HepG2 (cell line): Measurements from ENCODE around the gene GDPD1. TPM values are rescaled to one million over a fixed set of nuclear protein-coding genes. Genes with fewer than 3 reads are reported as not detected.

ENCODE experiments used
- ARNTL ChIP-seq: sonication (generic); formaldehyde crosslinking; IDR thresholded peaks from 2 replicates; pipeline ENCODE4 v1.4.0; 2020; ENCODE audit warnings: mild to moderate bottlenecking, missing genetic modification reagents
- ATF7-NPFF ChIP-seq: sonication (generic); formaldehyde crosslinking; IDR thresholded peaks from 2 replicates; pipeline ENCODE4 v1.8.1; 2023; ENCODE audit warnings: mild to moderate bottlenecking, low read depth, missing genetic modification reagents, moderate library complexity
- EP300 ChIP-seq, 3 experiments: sonication (generic) in 1 of 3; formaldehyde crosslinking in 1 of 3; IDR thresholded peaks; 2 replicates each; pipeline versions ENCODE4 v1.5.1 to v1.6.1; 2011 to 2020; ENCODE audit warnings: low read depth in 2 of 3, low read length in 2 of 3, borderline replicate concordance in 1 of 3, improper control_type of control experiment in 1 of 3, mild to moderate bottlenecking in 1 of 3, missing genetic modification reagents in 1 of 3, moderate library complexity in 1 of 3
- FOSL1 ChIP-seq: sonication (generic); formaldehyde crosslinking; IDR thresholded peaks from 2 replicates; pipeline ENCODE4 v1.9.0; 2021; ENCODE audit warnings: missing genetic modification reagents, borderline replicate concordance
- FOXK2 ChIP-seq: fragments of 450-650 bp; IDR thresholded peaks from 2 replicates; pipeline ENCODE4 v1.6.1; 2016
- HMG20A ChIP-seq: IDR thresholded peaks from 2 replicates; pipeline ENCODE4 v1.6.1; 2016; ENCODE audit warnings: borderline replicate concordance
- HMGA1 ChIP-seq: sonication (generic); formaldehyde crosslinking; conservative IDR thresholded peaks from 2 replicates; pipeline ENCODE4 v1.4.0; 2020; ENCODE audit warnings: missing genetic modification reagents
- IRX3 ChIP-seq: sonication (generic); formaldehyde crosslinking; IDR thresholded peaks from 2 replicates; pipeline ENCODE4 v1.8.1; 2023; ENCODE audit warnings: mild to moderate bottlenecking, low read depth, missing genetic modification reagents, borderline replicate concordance
- MAFK ChIP-seq, 2 experiments: IDR thresholded peaks in 1 of 2; conservative IDR thresholded peaks in 1 of 2; 2 replicates each; pipeline ENCODE4 v1.6.1; 2011; ENCODE audit warnings: improper control_type of control experiment in 2 of 2, low read length in 2 of 2
- MAZ ChIP-seq, 2 experiments: sonication (generic) in 1 of 2; formaldehyde crosslinking in 1 of 2; IDR thresholded peaks; 2 replicates each; pipeline versions ENCODE4 v1.5.0 to v1.6.1; 2012 to 2020; ENCODE audit warnings: low read depth in 2 of 2, mild to moderate bottlenecking in 2 of 2, borderline replicate concordance in 1 of 2, improper control_type of control experiment in 1 of 2, low read length in 1 of 2, missing genetic modification reagents in 1 of 2, moderate library complexity in 1 of 2
- MXD4 ChIP-seq: IDR thresholded peaks from 2 replicates; pipeline ENCODE4 v1.6.1; 2016; ENCODE audit warnings: mild to moderate bottlenecking, missing biosample characterization, missing genetic modification reagents
- NPAS2 ChIP-seq: sonication (generic); formaldehyde crosslinking; IDR thresholded peaks from 2 replicates; pipeline ENCODE4 v1.8.0; 2022; ENCODE audit warnings: mild to moderate bottlenecking, missing genetic modification reagents, borderline replicate concordance
- RXRB ChIP-seq: IDR thresholded peaks from 2 replicates; pipeline ENCODE4 v1.6.1; 2016; ENCODE audit warnings: borderline replicate concordance, missing genetic modification reagents, missing compliant biosample characterization
- ZNF121 ChIP-seq: sonication (generic); formaldehyde crosslinking; IDR thresholded peaks from 2 replicates; pipeline ENCODE4 v1.5.0; 2020; ENCODE audit warnings: mild to moderate bottlenecking, missing genetic modification reagents
- ZNF335 ChIP-seq: sonication (generic); formaldehyde crosslinking; IDR thresholded peaks from 2 replicates; pipeline ENCODE4 v1.4.0; 2020; ENCODE audit warnings: missing genetic modification reagents
- ZNF350 ChIP-seq: sonication (generic); formaldehyde crosslinking; IDR thresholded peaks from 2 replicates; pipeline ENCODE4 v1.4.0; 2020; ENCODE audit warnings: mild to moderate bottlenecking, low read depth, missing genetic modification reagents, borderline replicate concordance
- ZNF432 ChIP-seq: sonication (generic); formaldehyde crosslinking; IDR thresholded peaks from 2 replicates; pipeline ENCODE4 v1.5.0; 2020; ENCODE audit warnings: missing genetic modification reagents, mild to moderate bottlenecking, borderline replicate concordance
- ZNF569 ChIP-seq: sonication (generic); formaldehyde crosslinking; IDR thresholded peaks from 2 replicates; pipeline ENCODE4 v1.5.0; 2020; ENCODE audit warnings: mild to moderate bottlenecking, missing genetic modification reagents, moderate library complexity, borderline replicate concordance
- ZSCAN31 ChIP-seq: sonication (generic); formaldehyde crosslinking; IDR thresholded peaks from 2 replicates; pipeline ENCODE4 v1.5.0; 2020; ENCODE audit warnings: low read depth, mild to moderate bottlenecking, missing genetic modification reagents
- polyA plus RNA-seq, 8 experiments: library from polyadenylated mRNA; depleted of rRNA in 3 of 8; stranded (reverse) in 7 of 8; unstranded in 1 of 8; fragments of >200 nt; fragmentation: Illumina TruSeq in 4 of 8; extraction: Trizol in 4 of 8; gene quantifications; 2 replicates each; pipeline versions ENCODE4 v1.2.1 to v1.2.3, GENCODE V29; 2011 to 2016; ENCODE audit warnings: low read depth in 4 of 8, missing spikeins in 1 of 8, mixed read lengths in 1 of 8; ENCODE audit not compliant: insufficient read depth in 1 of 8
- total RNA-seq, 5 experiments: library from RNA; depleted of rRNA; stranded (reverse); fragments of >200 nt; fragmentation: Illumina TruSeq; extraction: Trizol; gene quantifications; 2 replicates each; pipeline ENCODE4 v1.2.3, GENCODE V29; 2016; ENCODE audit warnings: low read depth in 1 of 5
- TF ChIP-seq, protein P1 (sequence below): sonication (generic); formaldehyde crosslinking; IDR thresholded peaks from 2 replicates; pipeline ENCODE4 v1.4.0; 2020; ENCODE audit warnings: missing genetic modification reagents, borderline replicate concordance
- TF ChIP-seq, protein P2 (sequence below): sonication (generic); formaldehyde crosslinking; IDR thresholded peaks from 2 replicates; pipeline ENCODE4 v1.4.0; 2020; ENCODE audit warnings: mild to moderate bottlenecking, missing genetic modification reagents
- TF ChIP-seq, protein P3 (sequence below): sonication (generic); formaldehyde crosslinking; IDR thresholded peaks from 2 replicates; pipeline ENCODE4 v1.5.1; 2020; ENCODE audit warnings: mild to moderate bottlenecking, missing genetic modification reagents, borderline replicate concordance

GDPD1 gene
- total and polyA plus RNA-seq, 2 of the 13 experiments (the other 11 are each of a cell fraction or from before 2014, with no cell fraction given): 6.0 to 7.7 TPM

DNA sequence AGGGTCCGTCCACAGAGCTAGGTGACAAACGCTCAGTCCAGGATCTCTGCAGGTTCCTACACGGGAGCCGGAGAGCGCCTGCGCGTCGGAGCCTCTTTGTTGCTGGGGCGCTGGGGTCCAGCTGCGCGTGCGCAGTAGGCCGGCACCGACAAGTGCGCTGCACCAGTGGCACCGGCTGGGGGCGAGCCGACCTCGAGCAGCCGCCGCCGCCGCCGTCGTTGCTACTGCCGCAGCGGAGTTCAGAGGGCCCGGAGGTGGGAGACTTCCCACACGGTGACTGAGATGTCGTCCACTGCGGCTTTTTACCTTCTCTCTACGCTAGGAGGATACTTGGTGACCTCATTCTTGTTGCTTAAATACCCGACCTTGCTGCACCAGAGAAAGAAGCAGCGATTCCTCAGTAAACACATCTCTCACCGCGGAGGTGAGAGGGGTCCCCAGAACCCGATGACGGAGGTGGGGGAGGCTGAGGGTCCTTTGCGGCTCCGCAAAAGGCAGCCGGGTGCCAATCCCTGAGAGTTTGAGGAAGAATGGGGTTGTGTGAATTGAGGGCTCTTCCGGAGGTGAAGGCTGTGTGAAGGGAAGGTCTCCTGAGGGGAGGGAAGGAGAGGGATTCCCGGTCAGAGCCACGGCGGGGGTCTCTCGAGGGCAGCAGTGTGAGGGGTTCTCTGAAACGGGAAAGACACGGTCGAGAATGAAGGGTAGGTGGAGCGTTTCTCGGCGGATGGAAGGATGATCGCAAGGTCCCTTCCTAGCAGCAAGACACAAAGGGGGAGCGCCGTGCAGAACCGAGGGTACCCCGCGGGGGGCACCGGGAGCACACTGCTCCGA lies at the start of gene GDPD1 (continued):
- TF ChIP-seq, protein P1, sequence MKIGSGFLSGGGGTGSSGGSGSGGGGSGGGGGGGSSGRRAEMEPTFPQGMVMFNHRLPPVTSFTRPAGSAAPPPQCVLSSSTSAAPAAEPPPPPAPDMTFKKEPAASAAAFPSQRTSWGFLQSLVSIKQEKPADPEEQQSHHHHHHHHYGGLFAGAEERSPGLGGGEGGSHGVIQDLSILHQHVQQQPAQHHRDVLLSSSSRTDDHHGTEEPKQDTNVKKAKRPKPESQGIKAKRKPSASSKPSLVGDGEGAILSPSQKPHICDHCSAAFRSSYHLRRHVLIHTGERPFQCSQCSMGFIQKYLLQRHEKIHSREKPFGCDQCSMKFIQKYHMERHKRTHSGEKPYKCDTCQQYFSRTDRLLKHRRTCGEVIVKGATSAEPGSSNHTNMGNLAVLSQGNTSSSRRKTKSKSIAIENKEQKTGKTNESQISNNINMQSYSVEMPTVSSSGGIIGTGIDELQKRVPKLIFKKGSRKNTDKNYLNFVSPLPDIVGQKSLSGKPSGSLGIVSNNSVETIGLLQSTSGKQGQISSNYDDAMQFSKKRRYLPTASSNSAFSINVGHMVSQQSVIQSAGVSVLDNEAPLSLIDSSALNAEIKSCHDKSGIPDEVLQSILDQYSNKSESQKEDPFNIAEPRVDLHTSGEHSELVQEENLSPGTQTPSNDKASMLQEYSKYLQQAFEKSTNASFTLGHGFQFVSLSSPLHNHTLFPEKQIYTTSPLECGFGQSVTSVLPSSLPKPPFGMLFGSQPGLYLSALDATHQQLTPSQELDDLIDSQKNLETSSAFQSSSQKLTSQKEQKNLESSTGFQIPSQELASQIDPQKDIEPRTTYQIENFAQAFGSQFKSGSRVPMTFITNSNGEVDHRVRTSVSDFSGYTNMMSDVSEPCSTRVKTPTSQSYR (CRISPR knock-in tag): no peak
- no peak for TF ChIP-seq HMG20A (CRISPR knock-in tag)
- TF ChIP-seq EP300 (IDR thresholded peaks at IDR 0.05; ENCODE audit: low read depth in 2 of 2, low read length in 2 of 2): no peak
- no peak for TF ChIP-seq EP300 (CRISPR knock-in tag; IDR thresholded peaks at IDR 0.05; ENCODE audit: borderline replicate concordance)
- TF ChIP-seq ZSCAN31 (CRISPR knock-in tag): no peak
- 0 out of 2 replicates have a peak, but pooled peaks have one; percentile 22 for TF ChIP-seq MAZ (IDR thresholded peaks at IDR 0.05; ENCODE audit: borderline replicate concordance, low read depth, low read length)
- TF ChIP-seq MAZ (CRISPR knock-in tag; IDR thresholded peaks at IDR 0.05; ENCODE audit: low read depth): 0 out of 2 replicates have a peak, but pooled peaks have one; percentile 60
- 0 out of 2 replicates have a peak, but pooled peaks have one; percentile 72 for TF ChIP-seq ATF7-NPFF
- TF ChIP-seq MXD4 (CRISPR knock-in tag): no peak; the same call in 1 of the 2 replicates
- TF ChIP-seq, protein P2, sequence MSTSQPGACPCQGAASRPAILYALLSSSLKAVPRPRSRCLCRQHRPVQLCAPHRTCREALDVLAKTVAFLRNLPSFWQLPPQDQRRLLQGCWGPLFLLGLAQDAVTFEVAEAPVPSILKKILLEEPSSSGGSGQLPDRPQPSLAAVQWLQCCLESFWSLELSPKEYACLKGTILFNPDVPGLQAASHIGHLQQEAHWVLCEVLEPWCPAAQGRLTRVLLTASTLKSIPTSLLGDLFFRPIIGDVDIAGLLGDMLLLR (CRISPR knock-in tag): peak; percentile 92
- peak; percentile 84; the same call in 1 of the 2 replicates for TF ChIP-seq ZNF350 (CRISPR knock-in tag)
- TF ChIP-seq HMGA1 (CRISPR knock-in tag): no peak
- TF ChIP-seq, protein P3, sequence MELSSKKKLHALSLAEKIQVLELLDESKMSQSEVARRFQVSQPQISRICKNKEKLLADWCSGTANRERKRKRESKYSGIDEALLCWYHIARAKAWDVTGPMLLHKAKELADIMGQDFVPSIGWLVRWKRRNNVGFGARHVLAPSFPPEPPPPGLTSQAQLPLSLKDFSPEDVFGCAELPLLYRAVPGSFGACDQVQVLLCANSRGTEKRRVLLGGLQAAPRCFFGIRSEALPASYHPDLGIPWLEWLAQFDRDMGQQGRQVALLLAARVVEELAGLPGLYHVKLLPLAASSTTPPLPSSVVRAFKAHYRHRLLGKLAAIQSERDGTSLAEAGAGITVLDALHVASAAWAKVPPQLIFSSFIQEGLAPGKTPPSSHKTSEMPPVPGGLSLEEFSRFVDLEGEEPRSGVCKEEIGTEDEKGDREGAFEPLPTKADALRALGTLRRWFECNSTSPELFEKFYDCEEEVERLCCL (CRISPR knock-in tag): no peak
- TF ChIP-seq ZNF432 (CRISPR knock-in tag): no peak
- TF ChIP-seq MAFK (conservative IDR thresholded peaks at IDR 0.05 in 1 of 2, IDR thresholded peaks at IDR 0.05 in 1 of 2; ENCODE audit: low read length in 2 of 2): no peak
- peak; percentile 79; the same call in 1 of the 2 replicates for TF ChIP-seq IRX3 (CRISPR knock-in tag)
- TF ChIP-seq ZNF569 (CRISPR knock-in tag): no peak
- TF ChIP-seq FOXK2: peak; percentile 19; the same call in 1 of the 2 replicates
- TF ChIP-seq FOSL1 (CRISPR knock-in tag): no peak
- 0 out of 2 replicates have a peak, but pooled peaks have one; percentile 40 for TF ChIP-seq ARNTL (CRISPR knock-in tag)
- TF ChIP-seq ZNF335 (CRISPR knock-in tag): no peak
- 0 out of 2 replicates have a peak, but pooled peaks have one; percentile 62 for TF ChIP-seq ZNF121 (CRISPR knock-in tag)
- no peak for TF ChIP-seq NPAS2 (CRISPR knock-in tag)
- peak; percentile 36 for TF ChIP-seq RXRB (CRISPR knock-in tag)
